ENCODE measurements around the gene ARMC5.

GRCh38 chr16:31508706-31509195 lies 49.5 kb downstream of the ARMC5 start:
- no peak for TF ChIP-seq EZH2 (IDR thresholded peaks at IDR 0.05)
- no peak for TF ChIP-seq POLR2AphosphoS5 (IDR thresholded peaks at IDR 0.05; ENCODE audit: borderline replicate concordance, low read depth, low read length)
- TF ChIP-seq FOXP2 (optimal IDR thresholded peaks at IDR 0.05; ENCODE audit: control extremely low read depth, extremely low read length, insufficient read depth) = no peak

All from SK-N-MC (cell line).